GM08714 (cell line): ENCODE results near the gene PRKAA2.

ENCODE experiments used
- H3K4me3 ChIP-seq: fragments of 200-500 bp; sonication (Bioruptor generic); 2 replicates; pipeline ENCODE4 v1.5.1; 2014; ENCODE audit warnings: mild to moderate bottlenecking, low read length, inconsistent platforms
- ZNF274 ChIP-seq: IDR thresholded peaks from 2 replicates; pipeline ENCODE4 v1.6.1; 2012; ENCODE audit warnings: mild to moderate bottlenecking, low read depth, low read length

PRKAA2 gene

GRCh38 chr1:56644064-56644918, 823 bp upstream of the PRKAA2 start:
- TF ChIP-seq ZNF274 = no peak
- peak overlapping the region; percentile 28 for H3K4me3 ChIP-seq

DNA sequence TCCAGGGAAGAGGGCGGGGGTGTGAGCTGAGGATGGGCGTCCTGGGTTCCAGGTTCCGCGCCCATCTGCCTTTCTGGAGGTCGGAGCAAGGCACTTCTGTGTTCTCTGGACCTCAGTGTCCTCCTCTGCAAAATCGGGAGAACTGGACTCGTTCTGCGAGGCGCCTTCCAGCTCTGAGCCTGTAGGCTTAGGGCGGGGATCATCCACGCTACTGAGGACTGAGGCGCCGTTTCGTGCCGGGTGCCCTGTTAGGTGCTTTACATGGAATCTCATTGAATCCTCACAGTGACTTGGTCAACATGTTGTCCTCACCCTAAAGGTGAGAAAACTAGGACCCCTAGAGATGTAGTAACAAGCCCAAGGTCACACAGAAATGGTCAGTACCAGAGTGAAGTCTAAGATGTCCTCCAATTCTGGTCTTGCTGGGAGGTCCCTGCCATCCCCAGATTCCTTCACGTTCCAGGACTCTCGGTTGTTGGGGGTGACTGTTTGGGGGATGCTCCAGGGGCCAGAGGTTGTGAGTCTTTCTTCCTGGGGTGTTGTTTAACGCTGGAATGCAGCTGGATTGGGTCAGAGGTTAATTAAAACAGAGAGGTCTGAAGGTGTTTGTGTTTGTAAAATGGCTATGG, 677 bp downstream of the PRKAA2 start:
- H3K4me3 ChIP-seq = peak overlapping the region; percentile 18; the same call in 1 of the 2 replicates
- TF ChIP-seq ZNF274 = no peak

DNA sequence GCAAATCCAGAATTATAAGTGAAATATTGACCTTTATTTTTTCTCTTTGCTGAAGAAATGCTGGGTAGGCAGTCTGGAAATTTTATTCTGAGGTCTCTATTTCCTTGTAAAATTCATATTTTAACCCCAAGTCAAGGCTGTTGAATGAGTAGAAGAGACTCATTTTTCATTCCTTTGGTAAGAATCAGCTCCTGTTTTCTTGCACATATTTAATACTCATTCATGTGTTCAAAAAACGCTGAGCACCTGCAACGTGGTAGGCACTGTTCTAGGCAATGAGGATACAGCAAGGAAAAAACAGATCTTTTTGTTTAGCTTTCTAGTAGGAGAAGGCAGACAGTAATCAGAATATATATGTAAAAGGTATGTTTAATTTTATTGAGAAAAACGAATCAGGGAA, 1.5 kb downstream of the PRKAA2 start:
- no peak for TF ChIP-seq ZNF274
- peak overlapping the region; percentile 18; the same call in 1 of the 2 replicates for H3K4me3 ChIP-seq

GRCh38 chr1:56647106-56647505, 2.0 kb downstream of the PRKAA2 start:
- no peak overlapping the region for H3K4me3 ChIP-seq
- no peak for TF ChIP-seq ZNF274

DNA sequence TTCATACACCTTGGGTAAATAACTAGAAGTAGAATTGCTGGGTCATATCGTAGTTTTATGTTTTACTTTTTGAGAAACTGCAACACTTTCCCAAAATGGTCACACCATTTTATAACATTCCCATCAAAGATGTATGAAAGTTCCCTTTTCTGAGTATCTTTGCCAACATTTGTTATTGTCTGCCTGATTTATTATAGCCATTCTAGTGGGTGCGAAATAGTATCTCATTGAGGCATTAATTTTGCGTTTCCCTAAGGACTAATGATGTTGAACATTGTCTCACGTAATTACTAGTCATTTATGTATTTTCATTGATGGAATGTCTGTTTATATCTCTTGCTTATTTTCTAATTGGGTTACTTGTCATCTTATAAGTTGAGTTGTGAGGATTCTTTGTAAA, 3.4 kb downstream of the PRKAA2 start:
- TF ChIP-seq ZNF274 = no peak
- H3K4me3 ChIP-seq = no peak overlapping the region

DNA sequence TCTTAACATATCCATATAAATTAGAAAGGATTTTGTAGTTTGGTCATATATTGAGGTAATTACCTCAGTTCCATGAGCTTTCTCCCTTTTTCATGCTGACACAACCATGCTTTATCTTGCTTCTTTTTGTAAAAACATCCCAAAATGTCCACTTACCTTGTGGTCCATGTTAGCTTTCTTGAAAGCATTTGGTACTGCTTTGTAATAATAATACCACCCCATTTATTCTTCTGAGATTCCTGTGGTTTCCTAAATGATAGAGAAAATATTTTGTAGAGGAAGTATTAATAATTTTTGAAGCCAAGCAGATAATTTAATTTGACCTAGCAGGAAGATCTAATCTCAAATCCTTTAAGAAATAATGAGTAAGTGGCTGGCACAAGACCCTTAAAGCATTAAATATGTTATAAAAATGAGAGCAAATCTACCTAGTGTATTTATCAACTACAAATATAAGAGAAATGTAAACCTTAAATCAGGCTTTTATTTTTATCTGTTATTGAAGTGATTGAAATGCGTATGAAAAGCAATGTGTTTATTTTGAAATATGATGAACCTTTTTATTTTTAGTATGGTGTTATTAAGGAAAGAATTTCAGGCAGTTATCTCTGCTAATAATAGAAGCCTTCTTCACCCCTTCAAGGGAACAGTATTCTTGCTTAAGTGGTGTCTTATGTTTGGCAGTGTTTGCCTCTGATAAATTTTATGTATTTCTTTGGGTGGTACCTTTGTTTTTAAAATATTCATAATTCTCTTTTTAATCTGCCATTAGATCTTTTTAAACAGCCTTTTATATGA, 9.2 kb downstream of the PRKAA2 start:
- no peak for TF ChIP-seq ZNF274
- H3K4me3 ChIP-seq = no peak overlapping the region

DNA sequence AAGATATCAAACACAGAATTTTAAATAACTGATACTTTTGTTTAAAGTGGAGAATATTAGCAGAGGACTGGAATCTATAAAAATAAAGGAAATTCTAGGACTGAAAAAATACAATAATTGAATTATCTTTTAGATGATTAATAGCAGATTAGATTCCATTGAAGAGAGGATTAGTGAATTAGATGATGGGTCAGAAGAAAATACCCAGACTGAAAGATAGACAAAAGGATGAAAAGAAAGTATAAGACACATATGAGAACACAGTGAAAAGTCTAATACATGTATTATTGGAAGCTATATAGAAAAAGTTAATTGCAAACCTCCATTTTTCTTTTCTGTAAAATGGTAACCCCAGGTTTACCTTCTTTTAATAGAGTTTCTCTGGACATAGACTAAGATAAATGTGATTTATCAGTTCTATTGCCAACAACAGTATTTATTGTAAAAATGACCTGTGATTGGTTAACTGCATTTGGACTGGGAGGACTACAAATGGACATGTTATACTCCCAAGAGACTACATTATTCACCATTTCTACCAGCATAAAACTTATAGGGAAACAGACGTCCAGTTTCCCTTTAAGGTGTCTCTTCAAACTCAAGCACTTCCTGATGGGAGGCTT, 11.0 kb downstream of the PRKAA2 start:
- no peak for TF ChIP-seq ZNF274
- no peak overlapping the region for H3K4me3 ChIP-seq

DNA sequence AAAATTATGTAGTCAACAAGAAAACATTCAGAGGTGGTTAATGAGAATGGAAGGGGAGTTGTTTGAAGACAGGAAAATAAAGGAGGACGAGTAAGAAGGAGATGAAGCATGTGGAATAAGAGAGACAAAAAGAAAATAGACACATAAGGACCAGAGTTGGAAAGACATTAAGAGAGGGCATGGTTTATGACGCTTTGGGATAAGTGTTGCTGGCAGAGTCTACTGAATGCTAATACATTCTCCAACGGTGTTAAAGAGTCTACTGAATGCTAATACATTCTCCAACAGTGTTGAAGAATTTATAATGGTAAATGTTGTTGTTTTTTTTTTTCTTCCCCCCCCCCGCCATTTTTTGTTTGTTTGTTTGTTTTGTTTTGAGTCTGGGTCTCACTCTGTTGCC, 13.1 kb downstream of the PRKAA2 start:
- no peak overlapping the region for H3K4me3 ChIP-seq
- no peak for TF ChIP-seq ZNF274

DNA sequence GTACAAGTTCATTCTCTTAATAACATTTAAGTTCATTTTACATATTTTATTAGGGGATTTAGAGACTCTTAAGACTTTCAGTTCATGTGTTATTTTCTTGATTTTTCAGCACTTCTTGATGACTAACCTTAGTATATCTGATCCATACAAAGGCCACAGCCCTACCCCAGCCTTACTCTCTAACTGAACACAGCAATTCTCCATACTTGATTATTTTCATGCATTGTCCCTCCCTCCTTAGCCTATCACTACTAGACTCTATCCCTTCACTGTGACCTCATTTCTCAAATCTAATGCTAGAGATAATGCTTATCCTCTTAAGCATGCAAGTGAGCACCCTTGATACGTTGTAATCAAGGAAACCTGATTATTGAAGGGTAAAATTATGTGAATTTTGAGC, 15.2 kb downstream of the PRKAA2 start:
- H3K4me3 ChIP-seq = no peak overlapping the region
- no peak for TF ChIP-seq ZNF274

GRCh38 chr1:56663846-56664245, 18.7 kb downstream of the PRKAA2 start:
- no peak for TF ChIP-seq ZNF274
- no peak overlapping the region for H3K4me3 ChIP-seq

DNA sequence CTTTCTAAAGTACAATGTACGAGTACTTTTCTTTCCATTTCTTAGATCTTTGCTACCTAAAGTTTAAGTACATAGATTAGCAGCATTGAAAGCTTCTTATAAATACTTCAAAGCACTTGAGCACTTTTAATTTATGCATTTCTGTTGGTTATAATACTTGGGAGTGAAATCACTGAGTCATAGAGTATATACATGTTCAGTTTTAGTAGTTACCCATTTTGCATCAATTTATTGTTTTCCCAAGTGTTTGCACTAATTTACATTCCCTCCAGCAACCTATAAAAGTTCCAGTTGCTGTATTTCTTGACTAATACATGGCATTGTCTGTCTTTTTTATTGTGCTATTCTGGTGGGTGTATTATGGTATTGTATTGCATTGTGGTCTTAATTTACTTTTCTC, 20.3 kb downstream of the PRKAA2 start:
- no peak overlapping the region for H3K4me3 ChIP-seq
- TF ChIP-seq ZNF274 = no peak

DNA sequence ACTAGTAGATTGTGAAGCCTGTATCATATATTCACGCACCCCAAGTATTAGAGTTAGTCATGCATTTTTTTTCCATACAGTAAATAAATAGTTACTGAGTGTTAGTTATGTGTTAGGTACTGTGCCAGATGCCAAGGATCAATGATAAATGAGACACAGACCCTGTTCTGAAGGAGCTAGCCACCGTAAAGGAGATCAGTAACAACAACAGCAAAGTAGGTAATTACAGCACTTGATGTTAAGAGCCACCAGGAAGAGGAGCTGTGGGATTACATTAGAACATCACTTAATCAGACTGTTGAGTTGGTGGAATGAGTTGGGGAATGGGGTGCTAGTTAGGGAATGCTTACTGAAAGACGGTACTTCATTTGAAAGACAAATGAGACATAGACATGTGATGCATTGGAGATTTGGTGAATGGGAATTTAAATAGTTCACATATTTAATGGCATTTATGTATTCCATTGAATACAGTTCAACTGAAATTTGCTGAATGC, 21.0 kb downstream of the PRKAA2 start:
- H3K4me3 ChIP-seq = no peak overlapping the region
- TF ChIP-seq ZNF274 = no peak

DNA sequence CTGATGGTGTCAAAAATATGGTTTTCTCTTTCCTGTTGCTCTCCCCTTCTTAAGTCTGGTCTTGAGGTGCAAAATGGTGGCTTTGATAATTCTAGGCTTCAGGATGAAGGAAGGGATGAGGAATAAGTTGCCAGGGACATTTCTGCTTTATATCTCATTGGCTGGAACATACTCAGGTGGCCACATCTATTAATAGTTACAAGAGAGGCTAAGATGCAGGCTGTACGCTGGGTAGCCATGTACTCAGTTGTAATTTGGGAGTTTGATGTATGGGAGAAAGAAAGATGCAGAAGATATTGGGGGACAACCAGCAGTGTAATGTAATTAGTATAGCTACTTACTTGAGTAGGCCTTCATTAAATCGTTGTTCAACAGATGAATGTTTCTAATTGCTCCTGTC, 25.2 kb downstream of the PRKAA2 start:
- no peak for TF ChIP-seq ZNF274

DNA sequence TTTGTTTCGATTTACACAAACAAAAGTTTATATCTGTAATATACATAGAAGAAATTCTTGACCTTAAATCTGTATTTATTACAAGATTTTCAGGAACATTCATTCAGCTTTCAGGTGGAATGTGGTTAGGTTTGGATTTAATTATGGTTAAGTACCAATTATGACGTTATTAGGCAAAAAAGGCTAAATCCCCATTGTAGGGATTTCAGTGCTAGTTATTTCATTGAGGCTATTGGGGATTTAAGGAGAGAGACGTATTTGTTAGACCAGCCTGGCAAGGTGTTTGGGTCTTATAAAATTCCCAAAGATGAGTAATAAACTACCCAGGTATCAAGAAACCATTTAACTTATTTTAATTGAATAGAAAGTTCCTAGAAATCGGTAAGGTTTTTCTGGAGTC, 26.0 kb downstream of the PRKAA2 start:
- no peak for TF ChIP-seq ZNF274
- H3K4me3 ChIP-seq = no peak overlapping the region

More for the DNA sequence above, 25.2 kb downstream of the PRKAA2 start:
- no peak overlapping the region for H3K4me3 ChIP-seq
